DND-41 (cell line): Measurements from ENCODE around the gene SHMT2.

Experiments used
- ATAC-seq: fragments of 200-7000 bp; cut with Tn5 transposase; 3 replicates; pipeline ENCODE4 v1.9.1; 2021; ENCODE audit warnings: low read depth; ENCODE audit not compliant: insufficient read depth
- DNase-seq: peaks from one replicate; pipeline ENCODE4 v3.0.0-alpha.2; 2020
- H2AFZ ChIP-seq: 2 replicates; pipeline ENCODE4 v1.6.0; 2012; ENCODE audit warnings: low read depth, low read length
- H3K27ac ChIP-seq: 2 replicates; pipeline ENCODE4 v1.5.1; 2012; ENCODE audit warnings: low read length, inconsistent platforms
- H3K27me3 ChIP-seq: fragments of 200-600 bp; sonication (generic); 2 replicates; pipeline ENCODE4 v1.6.0; 2012; ENCODE audit warnings: low read length, mild to moderate bottlenecking, inconsistent platforms; ENCODE audit not compliant: insufficient read depth, poor library complexity
- H3K36me3 ChIP-seq: 2 replicates; pipeline ENCODE4 v1.5.1; 2012; ENCODE audit warnings: low read length, inconsistent platforms; ENCODE audit not compliant: insufficient read depth
- H3K4me1 ChIP-seq: 2 replicates; pipeline ENCODE4 v1.5.1; 2012; ENCODE audit warnings: mild to moderate bottlenecking, low read length; ENCODE audit not compliant: insufficient read depth
- H3K4me2 ChIP-seq: 2 replicates; pipeline ENCODE4 v1.6.0; 2012; ENCODE audit warnings: mild to moderate bottlenecking, moderate library complexity, low read length, inconsistent platforms; ENCODE audit not compliant: insufficient read depth
- H3K4me3 ChIP-seq, 2 experiments: fragments of 200-600 bp in 1 of 2; shearing (Covaris generic) in 1 of 2; 2 replicates each; pipeline ENCODE4 v1.5.1; 2012 to 2016; ENCODE audit warnings: inconsistent platforms in 2 of 2, low read length in 2 of 2, mild to moderate bottlenecking in 2 of 2, low read depth in 1 of 2, moderate library complexity in 1 of 2
- H3K79me2 ChIP-seq: 2 replicates; pipeline ENCODE4 v1.6.0; 2012; ENCODE audit warnings: low read length, inconsistent platforms; ENCODE audit not compliant: insufficient read depth
- H3K9ac ChIP-seq: 2 replicates; pipeline ENCODE4 v1.6.0; 2012; ENCODE audit warnings: low read depth, mild to moderate bottlenecking, inconsistent platforms, low read length, moderate library complexity
- H3K9me3 ChIP-seq: 2 replicates; pipeline ENCODE4 v1.5.1; 2012; ENCODE audit warnings: low read length, moderate library complexity, mild to moderate bottlenecking, inconsistent platforms; ENCODE audit not compliant: insufficient read depth, severe bottlenecking
- H4K20me1 ChIP-seq: 2 replicates; pipeline ENCODE4 v1.6.0; 2012; ENCODE audit warnings: low read length; ENCODE audit not compliant: insufficient read depth
- CTCF ChIP-seq: IDR thresholded peaks from 2 replicates; pipeline ENCODE4 v1.5.1; 2012; ENCODE audit warnings: borderline replicate concordance, low read length, moderate library complexity, mild to moderate bottlenecking; ENCODE audit not compliant: poor library complexity, severe bottlenecking; ENCODE audit errors: extremely low read depth
- EZH2 ChIP-seq: IDR thresholded peaks from 3 replicates; pipeline ENCODE4 v1.6.1; 2012; ENCODE audit warnings: borderline replicate concordance, low read depth, mild to moderate bottlenecking, moderate library complexity, low read length, inconsistent platforms; ENCODE audit not compliant: severe bottlenecking

The SHMT2 gene

GRCh38 chr12:57219993-57220754, 9.3 kb upstream of the SHMT2 start:
- no peak overlapping the region for H3K4me3 ChIP-seq
- peaks cover 13% of the 10 kb centered on the region; the same call in 1 of the 2 replicates for H4K20me1 ChIP-seq
- TF ChIP-seq CTCF, result no peak
- no peak for TF ChIP-seq EZH2
- no peaks in the 10 kb centered on the region for H3K36me3 ChIP-seq
- H3K4me2 ChIP-seq, result no peak overlapping the region
- no peak overlapping the region for H3K9ac ChIP-seq
- H3K9me3 ChIP-seq, result no peaks in the 10 kb centered on the region
- no peaks in the 10 kb centered on the region for H3K79me2 ChIP-seq
- H3K4me1 ChIP-seq, result no peaks in the 10 kb centered on the region
- H2AFZ ChIP-seq, result no peak overlapping the region
- H3K27me3 ChIP-seq, result peaks cover 43% of the 10 kb centered on the region
- DNase-seq (no peak), ATAC-seq (no peak)
- no peak overlapping the region for H3K27ac ChIP-seq

GRCh38 chr12:57220770-57221168, 8.7 kb upstream of the SHMT2 start:
- Histone ChIP-seq H3K4me1 (peaks cover 5% of the 10 kb centered on the region), H3K27me3 (peaks cover 43% of the 10 kb centered on the region), H3K9ac (no peak overlapping the region)

GRCh38 chr12:57221169-57221917, 8.2 kb upstream of the SHMT2 start:
- Histone ChIP-seq H3K9me3 (no peaks in the 10 kb centered on the region), H3K4me1 (peaks cover 7% of the 10 kb centered on the region), H3K4me2 (no peak overlapping the region), H3K27me3 (peaks cover 43% of the 10 kb centered on the region), H4K20me1 (peaks cover 13% of the 10 kb centered on the region; the same call in 1 of the 2 replicates), H3K9ac (no peak overlapping the region), H3K4me3 (no peak overlapping the region), H3K79me2 (no peaks in the 10 kb centered on the region), H2AFZ (no peak overlapping the region), H3K36me3 (no peaks in the 10 kb centered on the region), H3K27ac (no peak overlapping the region)
- ATAC-seq (no peak), DNase-seq (no peak)
- no peak for TF ChIP-seq EZH2
- no peak for TF ChIP-seq CTCF

More at GRCh38 chr12:57220770-57221168, 8.7 kb upstream of the SHMT2 start:
- ATAC-seq (no peak), DNase-seq (no peak)
- H3K4me2 ChIP-seq, result no peak overlapping the region
- no peaks in the 10 kb centered on the region for H3K36me3 ChIP-seq
- H3K79me2 ChIP-seq, result no peaks in the 10 kb centered on the region
- H2AFZ ChIP-seq, result no peak overlapping the region
- peaks cover 13% of the 10 kb centered on the region; the same call in 1 of the 2 replicates for H4K20me1 ChIP-seq
- no peaks in the 10 kb centered on the region for H3K9me3 ChIP-seq
- H3K27ac ChIP-seq, result no peak overlapping the region
- TF ChIP-seq CTCF (no peak), EZH2 (no peak)
- H3K4me3 ChIP-seq, result no peak overlapping the region
